Fibroblast of villous mesenchyme (primary cell): ENCODE data around the gene INTS1. TPM values are rescaled to one million over a fixed set of nuclear protein-coding genes. Genes with fewer than 3 reads are reported as not detected.

Experiments used
- DNase-seq: peaks from one replicate; pipeline ENCODE4 v3.0.0-alpha.2; 2010; ENCODE audit warnings: low read depth
- H3K4me3 ChIP-seq: 2 replicates; pipeline ENCODE4 v1.5.1; 2011; ENCODE audit warnings: low read depth, mild to moderate bottlenecking, low read length
- total RNA-seq: library from RNA; depleted of rRNA; stranded (reverse); fragments of >200 nt; gene quantifications from 2 replicates; pipeline ENCODE4 v1.2.3, GENCODE V29; 2012
- TF ChIP-seq, protein P1 (sequence below): IDR thresholded peaks from 2 replicates; pipeline ENCODE4 v1.5.1; 2012; ENCODE audit warnings: low read depth, mild to moderate bottlenecking, low read length; ENCODE audit not compliant: insufficient read depth

INTS1 gene
- total RNA-seq, 1 donor = 45.3 TPM

DNA sequence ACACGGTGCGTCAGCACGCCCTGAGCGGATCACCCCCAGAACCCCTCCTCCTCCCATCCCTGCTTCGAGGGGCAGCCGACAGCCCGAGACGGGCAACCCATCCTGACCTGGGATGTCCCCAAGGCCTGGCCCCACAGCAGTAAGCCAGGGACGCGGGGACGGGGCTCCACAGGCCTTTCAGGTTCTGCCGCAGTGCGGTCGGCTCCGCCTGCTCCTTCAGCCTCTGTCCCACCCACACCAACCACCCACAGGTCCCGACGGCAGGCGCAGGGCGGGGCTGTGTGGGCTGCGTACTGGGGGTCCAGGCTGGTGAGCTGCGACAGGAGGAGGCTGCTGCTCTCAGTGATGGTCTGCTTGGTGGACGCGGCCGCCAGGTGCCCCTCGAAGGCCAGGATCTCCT is 16.7 kb downstream of the INTS1 start:
- TF ChIP-seq, protein P1, sequence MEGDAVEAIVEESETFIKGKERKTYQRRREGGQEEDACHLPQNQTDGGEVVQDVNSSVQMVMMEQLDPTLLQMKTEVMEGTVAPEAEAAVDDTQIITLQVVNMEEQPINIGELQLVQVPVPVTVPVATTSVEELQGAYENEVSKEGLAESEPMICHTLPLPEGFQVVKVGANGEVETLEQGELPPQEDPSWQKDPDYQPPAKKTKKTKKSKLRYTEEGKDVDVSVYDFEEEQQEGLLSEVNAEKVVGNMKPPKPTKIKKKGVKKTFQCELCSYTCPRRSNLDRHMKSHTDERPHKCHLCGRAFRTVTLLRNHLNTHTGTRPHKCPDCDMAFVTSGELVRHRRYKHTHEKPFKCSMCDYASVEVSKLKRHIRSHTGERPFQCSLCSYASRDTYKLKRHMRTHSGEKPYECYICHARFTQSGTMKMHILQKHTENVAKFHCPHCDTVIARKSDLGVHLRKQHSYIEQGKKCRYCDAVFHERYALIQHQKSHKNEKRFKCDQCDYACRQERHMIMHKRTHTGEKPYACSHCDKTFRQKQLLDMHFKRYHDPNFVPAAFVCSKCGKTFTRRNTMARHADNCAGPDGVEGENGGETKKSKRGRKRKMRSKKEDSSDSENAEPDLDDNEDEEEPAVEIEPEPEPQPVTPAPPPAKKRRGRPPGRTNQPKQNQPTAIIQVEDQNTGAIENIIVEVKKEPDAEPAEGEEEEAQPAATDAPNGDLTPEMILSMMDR = no peak
- H3K4me3 ChIP-seq = no peak overlapping the region
- DNase-seq = no peak

DNA sequence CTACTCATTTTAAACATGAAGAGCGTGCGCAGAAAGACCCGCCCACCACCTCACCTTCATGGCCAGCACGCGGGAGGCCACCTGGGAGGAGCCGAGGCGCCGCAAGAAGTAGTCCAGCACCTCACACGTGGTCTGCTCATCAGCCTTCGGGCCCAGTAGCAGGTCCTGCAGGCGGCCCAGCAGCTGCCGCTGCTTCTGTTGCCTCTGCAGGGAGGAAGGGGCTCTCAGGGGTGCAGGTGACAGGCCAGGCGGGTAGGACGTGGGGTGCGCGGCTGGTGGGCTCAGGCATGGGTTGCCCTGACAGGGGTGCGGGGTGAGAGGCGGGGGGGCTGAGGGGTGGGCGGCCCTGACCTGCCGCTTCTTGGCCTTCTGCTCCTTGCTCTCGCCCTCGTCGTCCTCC is 17.6 kb downstream of the INTS1 start:
- no peak overlapping the region for H3K4me3 ChIP-seq
- DNase-seq = no peak
- TF ChIP-seq, protein P1 = no peak

DNA sequence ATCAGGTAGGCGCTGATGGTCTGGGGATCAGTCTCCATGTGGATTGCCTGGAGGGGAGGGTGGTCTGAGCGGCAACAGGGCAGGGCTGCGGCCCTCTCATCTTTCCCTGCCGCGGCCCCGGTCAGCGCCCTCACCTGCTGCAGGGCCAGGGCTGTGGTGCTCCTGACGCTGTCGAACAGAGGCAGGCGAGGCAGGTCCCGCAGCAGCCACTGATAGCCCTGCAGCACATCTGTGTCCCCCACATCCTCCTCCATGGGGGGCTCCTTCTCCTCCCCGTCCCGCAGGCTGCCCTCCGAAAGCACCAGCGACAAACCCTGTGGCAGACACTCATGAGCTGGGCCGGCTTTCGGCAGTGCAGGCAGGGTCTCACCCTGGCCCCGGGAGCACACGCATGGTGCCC is 19.0 kb downstream of the INTS1 start:
- DNase-seq = no peak
- TF ChIP-seq, protein P1 = no peak
- no peak overlapping the region for H3K4me3 ChIP-seq

DNA sequence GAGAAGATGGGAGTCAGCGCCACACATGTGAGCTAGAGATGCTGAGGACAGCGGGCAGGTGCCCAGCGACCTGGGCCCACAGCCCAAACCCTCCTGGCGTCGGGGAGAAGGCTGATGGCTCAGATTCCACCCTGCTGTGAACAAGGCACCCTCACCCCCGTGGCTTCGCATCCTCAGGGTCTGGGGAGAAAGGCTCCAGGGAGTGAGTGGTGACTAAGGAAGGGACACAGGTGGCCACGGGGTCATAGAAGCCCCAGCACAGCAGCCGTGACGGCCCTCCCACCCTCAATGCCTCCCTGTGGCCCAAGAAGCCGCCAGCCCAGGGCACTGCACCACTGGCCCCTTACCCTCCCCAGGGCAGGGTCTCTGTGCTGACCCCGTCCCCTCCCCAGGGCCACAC is 19.6 kb downstream of the INTS1 start:
- TF ChIP-seq, protein P1 = no peak
- no peak for DNase-seq
- H3K4me3 ChIP-seq = no peak overlapping the region

DNA sequence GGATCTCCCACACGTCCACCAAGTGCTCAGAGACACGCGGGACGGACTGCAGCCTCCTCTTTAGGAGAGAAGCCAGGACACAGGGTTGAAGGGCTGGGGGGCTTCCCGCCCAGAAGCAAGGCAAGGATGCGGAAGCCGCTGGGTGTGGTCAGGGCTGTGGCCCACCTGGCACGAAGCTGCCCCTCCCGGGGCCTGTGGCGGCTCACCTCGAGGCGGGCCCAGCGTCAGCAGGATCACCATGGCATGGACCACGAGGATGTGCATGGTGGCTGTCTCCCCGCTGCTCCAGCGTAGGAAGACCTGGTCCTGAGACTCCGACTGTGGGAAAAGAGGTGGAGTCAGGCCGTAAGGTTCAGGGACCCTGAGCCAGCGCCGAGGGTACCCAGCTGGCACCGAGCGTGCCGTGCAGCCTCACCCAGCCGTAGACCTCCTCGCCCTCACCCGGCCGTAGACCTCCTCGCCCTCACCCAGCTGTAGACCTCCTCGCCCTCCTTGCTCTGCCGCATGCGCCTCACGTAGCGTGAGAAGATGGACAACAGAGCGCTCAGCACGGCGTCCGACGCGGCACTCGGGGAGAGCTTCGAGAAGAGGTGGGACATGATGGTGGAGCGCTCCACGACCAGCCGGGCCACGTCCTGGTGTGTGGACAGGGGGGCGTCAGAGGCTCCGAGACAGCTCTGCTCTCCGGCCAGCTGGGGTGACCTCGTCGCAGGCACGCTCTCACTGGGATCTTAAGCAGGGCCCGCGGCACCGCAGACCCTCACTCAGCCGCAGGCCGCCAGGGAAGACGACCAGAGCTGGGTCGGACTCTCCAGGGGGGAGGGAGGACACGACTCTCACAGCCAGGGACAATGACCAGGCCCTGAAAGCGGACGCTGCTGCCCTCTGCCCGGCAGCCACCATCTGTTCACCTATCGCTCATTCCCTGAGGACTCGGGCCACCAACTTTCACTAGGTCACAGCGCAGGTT is 20.4 kb downstream of the INTS1 start:
- H3K4me3 ChIP-seq = no peak overlapping the region
- DNase-seq = no peak
- TF ChIP-seq, protein P1 = no peak

DNA sequence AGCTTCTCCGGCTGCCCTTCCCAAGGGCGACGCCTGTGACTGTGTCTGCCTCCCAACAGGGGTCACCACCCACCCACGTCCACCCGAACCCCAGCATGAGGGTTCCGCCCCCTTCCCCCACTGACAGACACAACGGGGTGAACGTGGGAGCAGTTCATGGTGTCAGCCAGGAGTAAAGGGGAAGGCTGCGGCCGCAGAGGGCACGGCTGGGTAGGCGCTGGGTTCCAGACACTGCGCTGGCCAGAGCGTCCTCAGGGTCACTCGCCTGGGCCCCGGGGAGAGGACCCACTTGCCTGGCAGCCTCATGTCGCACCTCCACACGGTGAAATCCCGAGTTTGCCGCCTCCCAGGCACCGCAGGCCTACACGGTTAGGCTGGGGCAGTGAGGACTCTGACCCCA is 21.1 kb downstream of the INTS1 start:
- DNase-seq = no peak
- no peak overlapping the region for H3K4me3 ChIP-seq
- TF ChIP-seq, protein P1 = no peak

DNA sequence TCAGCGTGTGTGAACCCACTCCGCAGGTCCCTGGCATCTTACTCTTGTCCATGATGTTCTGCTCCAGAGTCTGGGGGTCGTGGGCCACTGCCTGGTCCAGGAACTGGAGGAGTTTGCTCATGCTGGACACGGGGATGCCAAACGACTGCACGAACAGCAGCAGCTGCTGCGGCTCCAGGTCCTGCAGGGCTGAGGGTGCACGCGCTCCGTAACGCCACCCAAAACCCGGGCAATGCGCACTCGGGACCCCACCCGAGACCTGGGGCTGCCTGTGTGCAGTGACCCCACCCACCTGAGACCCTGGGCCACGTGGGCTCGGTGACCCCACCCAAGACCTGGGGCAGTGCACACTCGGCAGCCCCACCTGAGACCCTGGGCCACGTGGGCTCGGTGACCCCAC is 22.9 kb downstream of the INTS1 start:
- TF ChIP-seq, protein P1 = no peak
- no peak for DNase-seq
- H3K4me3 ChIP-seq = no peak overlapping the region
